RPMI7951 (cell line): ENCODE results near the gene PKP1. TPM values are rescaled to one million over a fixed set of nuclear protein-coding genes. Genes with fewer than 3 reads are reported as not detected.
"Not testable (repeated sequence)": the region's sequence is repeated elsewhere in the genome, so short reads cannot be mapped to it uniquely, and the experiment has no call there.

ENCODE experiments used
- DNase-seq: peaks from one replicate; pipeline ENCODE4 v3.0.0-alpha.2; 2012; ENCODE audit warnings: low read depth
- total RNA-seq: library from RNA; depleted of rRNA; stranded (reverse); fragments of >200 nt; shearing (Covaris generic); gene quantifications from 2 replicates; pipeline ENCODE4 v1.2.3, GENCODE V29; 2014; rRNA removed

The PKP1 gene, protein sequence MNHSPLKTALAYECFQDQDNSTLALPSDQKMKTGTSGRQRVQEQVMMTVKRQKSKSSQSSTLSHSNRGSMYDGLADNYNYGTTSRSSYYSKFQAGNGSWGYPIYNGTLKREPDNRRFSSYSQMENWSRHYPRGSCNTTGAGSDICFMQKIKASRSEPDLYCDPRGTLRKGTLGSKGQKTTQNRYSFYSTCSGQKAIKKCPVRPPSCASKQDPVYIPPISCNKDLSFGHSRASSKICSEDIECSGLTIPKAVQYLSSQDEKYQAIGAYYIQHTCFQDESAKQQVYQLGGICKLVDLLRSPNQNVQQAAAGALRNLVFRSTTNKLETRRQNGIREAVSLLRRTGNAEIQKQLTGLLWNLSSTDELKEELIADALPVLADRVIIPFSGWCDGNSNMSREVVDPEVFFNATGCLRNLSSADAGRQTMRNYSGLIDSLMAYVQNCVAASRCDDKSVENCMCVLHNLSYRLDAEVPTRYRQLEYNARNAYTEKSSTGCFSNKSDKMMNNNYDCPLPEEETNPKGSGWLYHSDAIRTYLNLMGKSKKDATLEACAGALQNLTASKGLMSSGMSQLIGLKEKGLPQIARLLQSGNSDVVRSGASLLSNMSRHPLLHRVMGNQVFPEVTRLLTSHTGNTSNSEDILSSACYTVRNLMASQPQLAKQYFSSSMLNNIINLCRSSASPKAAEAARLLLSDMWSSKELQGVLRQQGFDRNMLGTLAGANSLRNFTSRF
- under 0.01 TPM in 1 of 2 replicates, not detected in the other for total RNA-seq

GRCh38 chr1:201282931-201283829, at the start of gene PKP1:
Gene PKP1, plus strand, starts transcription at chr1:201283506. Its CDS starts 197 bp downstream, at chr1:201283703.
- no peak for DNase-seq

DNA sequence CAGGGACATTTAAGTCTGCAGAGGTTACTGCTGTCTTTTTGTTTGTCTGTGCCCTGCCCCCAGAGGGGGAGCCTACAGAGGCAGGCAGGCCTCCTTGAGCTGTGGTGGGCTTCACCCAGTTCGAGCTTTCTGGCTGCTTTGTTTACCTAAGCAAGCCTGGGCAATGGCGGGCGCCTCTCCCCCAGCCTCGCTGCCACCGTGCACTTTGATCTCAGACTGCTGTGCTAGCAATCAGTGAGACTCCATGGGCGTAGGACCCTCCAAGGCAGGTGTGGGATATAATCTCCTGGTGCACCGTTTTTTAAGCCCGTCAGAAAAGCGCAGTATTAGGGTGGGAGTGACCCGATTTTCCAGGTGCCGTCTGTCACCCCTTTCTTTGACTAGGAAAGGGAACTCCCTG, 43.7 kb upstream of the PKP1 start:
- DNase-seq = not testable (repeated sequence)

- DNase-seq = no peak
Measured at GRCh38 chr1:201240171-201240570, 43.1 kb upstream of the PKP1 start.

- no peak for DNase-seq
Measured at GRCh38 chr1:201241736-201242135, 41.6 kb upstream of the PKP1 start.

DNA sequence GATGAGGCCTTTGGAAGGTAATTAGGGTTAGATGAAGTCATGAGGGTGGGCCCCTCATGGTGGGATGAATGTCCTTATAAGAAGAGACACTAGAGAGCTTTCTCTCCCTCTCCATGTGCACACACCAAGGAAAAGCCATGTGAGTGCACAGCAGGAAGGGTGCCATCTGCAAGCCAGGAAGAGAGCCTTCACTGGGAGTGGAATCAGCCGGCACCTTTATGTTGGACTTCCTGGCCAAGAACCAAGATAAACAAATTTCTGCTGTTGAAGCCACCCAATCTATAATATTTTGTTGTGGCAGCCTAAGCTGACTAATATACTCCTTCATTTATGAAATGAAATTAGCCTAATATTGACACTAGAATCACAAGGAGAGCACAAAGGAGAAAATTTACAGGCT, 38.2 kb upstream of the PKP1 start:
- DNase-seq = no peak

- no peak for DNase-seq
Measured at GRCh38 chr1:201248721-201249559, 34.4 kb upstream of the PKP1 start.

DNA sequence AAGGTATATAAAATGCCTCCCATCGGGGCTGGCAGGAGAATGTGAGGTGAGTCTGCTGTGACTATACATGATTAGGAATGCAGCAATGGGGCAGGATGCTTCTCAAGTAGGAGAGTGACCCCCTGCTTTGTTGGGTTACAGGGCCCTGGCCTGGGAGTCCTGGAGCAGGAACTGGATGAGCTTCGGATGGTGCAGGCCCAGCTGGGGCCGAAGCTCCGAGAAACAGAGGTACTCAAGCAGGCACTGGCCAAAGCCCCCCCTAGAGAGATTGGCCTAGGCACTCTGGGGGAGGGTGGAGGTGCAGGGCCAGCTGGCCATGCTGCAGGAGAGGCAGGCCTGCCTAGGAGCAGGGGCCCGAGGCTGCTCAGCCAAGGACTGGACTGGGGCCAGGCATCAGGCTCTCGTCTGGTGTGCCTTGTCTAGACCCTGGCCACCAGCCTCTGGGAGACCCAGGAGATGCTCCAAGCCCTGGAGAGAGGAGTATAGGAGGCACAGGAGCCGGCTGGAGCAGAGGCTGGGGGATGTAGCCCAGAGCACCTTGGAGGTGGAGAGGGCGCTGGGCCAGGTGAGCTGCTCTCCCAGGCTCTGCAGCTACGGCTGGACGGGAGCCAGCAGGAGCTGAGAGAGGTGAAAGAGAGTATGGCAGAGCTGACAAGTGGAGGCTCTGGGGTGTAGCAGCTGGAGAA, 32.8 kb upstream of the PKP1 start:
- no peak for DNase-seq

- DNase-seq = no peak
Measured at GRCh38 chr1:201251411-201251810, 31.9 kb upstream of the PKP1 start.

GRCh38 chr1:201251851-201252430, 31.4 kb upstream of the PKP1 start:
- no peak for DNase-seq

- DNase-seq = no peak
Measured at GRCh38 chr1:201252944-201253371, 30.3 kb upstream of the PKP1 start.

- no peak for DNase-seq
Measured at GRCh38 chr1:201253411-201253810, 29.9 kb upstream of the PKP1 start.

DNA sequence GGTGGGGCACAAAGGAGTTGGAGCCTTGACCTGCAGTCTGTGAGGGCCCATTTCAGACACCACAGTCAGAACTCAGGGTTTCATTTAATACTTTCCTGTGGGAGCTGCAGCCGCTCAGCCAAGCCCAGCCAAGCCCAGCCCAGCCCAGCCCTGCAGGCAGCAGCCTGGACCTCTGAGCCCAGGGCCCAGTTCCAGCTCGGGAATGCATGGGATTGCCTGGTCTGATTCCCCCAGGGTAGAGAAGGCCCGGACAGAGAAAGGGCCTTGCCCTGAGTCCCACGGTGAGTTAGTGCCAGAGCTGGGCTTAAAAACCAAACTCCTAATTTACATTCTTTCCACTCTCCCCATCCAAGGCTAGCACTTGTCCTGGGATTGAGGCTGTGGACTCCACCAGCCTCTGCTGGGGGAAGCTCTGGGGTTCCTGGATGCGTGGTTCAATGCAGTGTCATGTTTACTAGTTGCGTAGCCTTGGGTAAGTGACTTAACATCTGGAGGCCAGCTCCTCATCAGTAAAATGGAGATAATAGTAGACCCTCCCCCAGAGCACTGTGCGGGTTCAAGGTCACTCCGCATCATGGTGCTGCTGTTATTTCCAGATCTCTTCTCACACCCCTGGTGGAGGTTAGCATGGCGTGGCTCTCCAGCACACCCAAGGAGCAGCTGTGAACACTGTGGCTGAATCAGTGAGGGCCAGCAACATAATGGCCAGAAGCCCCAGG, 29.2 kb upstream of the PKP1 start:
- no peak for DNase-seq

DNA sequence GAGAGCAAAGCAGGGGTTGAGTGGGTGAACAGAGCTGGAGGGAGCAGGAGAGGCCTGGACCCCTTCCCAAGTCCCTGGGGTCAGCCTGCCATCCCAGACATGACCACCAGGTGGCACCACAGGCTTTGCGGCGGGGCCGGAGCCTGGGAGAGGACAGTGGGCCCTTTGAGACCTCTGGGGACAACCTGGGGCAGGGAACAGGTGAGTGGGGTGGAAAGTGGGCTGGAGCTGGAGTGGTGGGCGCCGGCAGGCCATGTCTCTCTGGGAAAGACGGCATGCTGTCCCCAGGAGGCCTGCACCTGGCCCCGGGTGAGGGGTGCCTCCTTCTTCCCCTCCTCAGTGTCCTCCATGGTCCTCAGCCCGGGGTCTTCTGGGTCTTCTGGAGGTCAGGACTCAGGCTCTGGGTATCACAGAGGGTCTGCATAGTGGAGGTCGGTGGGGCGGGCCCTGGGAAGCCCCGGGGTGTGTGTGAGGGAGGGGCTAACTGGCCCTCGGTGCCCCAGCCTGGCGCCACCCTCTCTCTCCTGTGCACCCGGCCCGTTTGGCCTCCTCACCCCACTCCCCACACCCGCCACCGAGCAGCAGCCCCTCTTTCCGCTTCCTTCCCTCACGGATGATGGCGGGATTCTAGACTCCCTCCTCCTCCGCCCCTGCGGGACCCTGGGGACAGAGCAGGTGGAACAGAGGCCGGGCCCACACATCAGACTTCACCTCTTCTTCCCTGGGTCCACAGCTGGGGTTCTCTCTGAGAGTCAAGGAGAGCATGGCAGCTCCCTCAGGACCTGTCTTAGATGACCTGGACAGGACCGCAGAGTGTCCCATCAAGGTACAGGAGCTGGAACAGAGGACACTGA, 28.5 kb upstream of the PKP1 start:
- DNase-seq = peak; percentile 30

- DNase-seq = no peak
Measured at GRCh38 chr1:201255479-201256362, 27.6 kb upstream of the PKP1 start.

GRCh38 chr1:201258132-201258531, 25.2 kb upstream of the PKP1 start:
- DNase-seq = not testable (repeated sequence)

DNA sequence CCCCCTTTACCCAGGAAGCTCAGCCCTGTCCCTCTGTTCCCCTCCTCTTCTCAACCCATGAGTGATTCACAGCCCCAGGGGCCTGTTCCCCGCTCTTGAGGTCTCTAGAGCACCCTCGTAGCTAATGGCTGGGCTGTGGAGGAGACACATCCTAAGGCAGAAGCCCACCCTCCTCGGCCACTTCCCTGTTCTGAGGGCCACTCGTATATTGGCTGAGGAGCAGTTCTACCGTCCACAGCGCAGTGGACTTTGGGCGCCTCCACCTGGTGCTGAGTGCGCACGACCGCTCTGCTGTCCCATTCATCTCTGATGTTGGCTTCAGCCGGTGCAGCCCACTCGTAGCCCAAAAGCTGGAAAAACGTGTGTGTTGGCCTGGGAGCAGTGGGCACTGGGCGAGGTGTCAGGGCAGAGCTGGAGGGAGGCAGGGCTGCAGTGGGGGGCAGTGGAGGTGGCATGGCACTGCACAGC, 24.5 kb upstream of the PKP1 start:
- no peak for DNase-seq
